HUES64 (cell line): ENCODE data around the gene MEI4.

Experiments
- H3K27ac ChIP-seq: 2 replicates; pipeline ENCODE4 v1.7.0; 2013; ENCODE audit warnings: low read depth, low read length, inconsistent platforms
- H3K27me3 ChIP-seq: 2 replicates; pipeline ENCODE4 v1.6.1; 2013; ENCODE audit warnings: mild to moderate bottlenecking, low read length; ENCODE audit not compliant: insufficient read depth
- H3K36me3 ChIP-seq: 2 replicates; pipeline ENCODE4 v1.6.1; 2013; ENCODE audit warnings: mild to moderate bottlenecking, low read length; ENCODE audit not compliant: insufficient read depth
- H3K4me1 ChIP-seq: 2 replicates; pipeline ENCODE4 v1.6.1; 2013; ENCODE audit warnings: mild to moderate bottlenecking, low read length, moderate library complexity; ENCODE audit not compliant: insufficient read depth
- H3K4me3 ChIP-seq: 2 replicates; pipeline ENCODE4 v1.5.1; 2013; ENCODE audit warnings: mild to moderate bottlenecking, low read length, moderate library complexity
- H3K9ac ChIP-seq: 2 replicates; pipeline ENCODE4 v1.6.1; 2013; ENCODE audit warnings: mild to moderate bottlenecking, low read depth, low read length
- H3K9me3 ChIP-seq: 2 replicates; pipeline ENCODE4 v1.6.1; 2013; ENCODE audit warnings: low read depth, low read length; ENCODE audit not compliant: insufficient read depth
- WGBS: fragments of 150-250, 120-280 bp; methylation state at CpG from one replicate; pipeline ENCODE4 v1.1.7; 2013; ENCODE audit warnings: missing lambda C conversion rate; 5-methylcytosine and 5-hydroxymethylcytosine counted together

The MEI4 gene

DNA sequence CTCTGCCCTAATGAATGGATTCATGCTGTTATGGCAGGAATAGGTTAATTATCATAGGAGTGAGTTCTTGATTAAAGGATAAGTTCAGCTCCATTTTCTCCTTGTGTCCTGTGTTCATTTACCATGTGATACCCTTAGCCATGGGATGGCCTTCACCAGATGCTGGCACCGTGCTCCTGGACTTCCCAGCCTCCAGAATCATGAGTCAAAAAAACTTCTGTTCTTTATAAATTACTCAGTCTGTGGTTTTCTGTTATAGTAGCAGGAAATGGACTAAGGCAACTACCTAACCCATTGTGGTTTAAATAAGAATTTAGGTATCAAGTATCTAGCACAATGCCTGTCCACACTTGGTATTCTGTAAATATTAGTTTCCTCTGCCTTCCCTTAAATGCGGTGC lies 223.5 kb downstream of the MEI4 start:
- 100% methylated on average over 2 of the region's 2 CpGs for WGBS
- no peaks in the 10 kb centered on the region for H3K9me3 ChIP-seq

DNA sequence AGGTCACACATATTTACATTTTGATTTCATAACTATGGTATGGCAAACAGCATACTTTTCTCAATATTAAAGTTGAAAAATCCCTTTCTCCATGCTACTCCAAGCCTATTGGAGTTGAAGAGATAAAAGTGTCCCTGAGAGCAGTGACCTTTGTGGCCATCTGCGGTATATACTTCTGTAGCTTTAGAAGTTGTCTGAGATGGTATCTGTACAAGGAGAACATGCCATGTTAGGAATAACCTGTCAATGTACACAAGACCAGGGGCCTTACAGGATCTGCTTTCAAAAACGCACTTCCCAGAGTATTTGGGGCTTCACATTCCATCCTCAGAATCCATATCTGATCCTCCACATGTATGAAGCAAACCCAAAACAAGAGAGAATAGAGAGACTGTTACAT lies 226.7 kb downstream of the MEI4 start:
- Histone ChIP-seq H3K9ac (no peak overlapping the region), H3K4me3 (no peak overlapping the region), H3K4me1 (no peaks in the 10 kb centered on the region), H3K27ac (no peak overlapping the region), H3K27me3 (no peaks in the 10 kb centered on the region), H3K9me3 (no peaks in the 10 kb centered on the region), H3K36me3 (no peaks in the 10 kb centered on the region)
- 93% methylated on average over 2 of the region's 2 CpGs for WGBS

More for the DNA sequence above, 223.5 kb downstream of the MEI4 start:
- Histone ChIP-seq H3K27me3 (no peaks in the 10 kb centered on the region), H3K4me3 (no peak overlapping the region), H3K36me3 (no peaks in the 10 kb centered on the region), H3K27ac (no peak overlapping the region), H3K4me1 (no peaks in the 10 kb centered on the region), H3K9ac (no peak overlapping the region)

DNA sequence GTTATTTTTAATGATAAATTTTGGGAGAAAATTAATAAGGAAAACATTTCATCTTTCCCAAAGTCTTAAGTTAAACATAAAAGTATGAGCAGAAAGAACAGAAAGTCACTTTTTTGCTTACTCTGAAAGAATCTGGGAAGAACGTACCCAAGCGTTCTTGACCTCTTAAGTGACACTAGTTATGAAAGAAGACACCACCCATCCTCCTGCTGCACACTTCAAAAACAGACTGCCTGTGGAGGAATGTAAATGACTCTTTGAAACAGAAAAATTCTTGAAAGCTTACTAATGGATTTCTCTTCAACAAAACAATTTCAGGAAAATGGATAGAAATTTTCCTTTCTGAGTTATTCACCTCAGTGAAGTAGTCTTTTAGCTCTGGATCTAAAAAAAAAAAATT lies 227.7 kb downstream of the MEI4 start:
- 62% methylated on average over 2 of the region's 2 CpGs for WGBS
- H3K27ac ChIP-seq, result no peak overlapping the region
- H3K36me3 ChIP-seq, result no peaks in the 10 kb centered on the region
- H3K27me3 ChIP-seq, result no peaks in the 10 kb centered on the region
- no peaks in the 10 kb centered on the region for H3K4me1 ChIP-seq
- no peak overlapping the region for H3K4me3 ChIP-seq
- H3K9ac ChIP-seq, result no peak overlapping the region
- no peaks in the 10 kb centered on the region for H3K9me3 ChIP-seq

DNA sequence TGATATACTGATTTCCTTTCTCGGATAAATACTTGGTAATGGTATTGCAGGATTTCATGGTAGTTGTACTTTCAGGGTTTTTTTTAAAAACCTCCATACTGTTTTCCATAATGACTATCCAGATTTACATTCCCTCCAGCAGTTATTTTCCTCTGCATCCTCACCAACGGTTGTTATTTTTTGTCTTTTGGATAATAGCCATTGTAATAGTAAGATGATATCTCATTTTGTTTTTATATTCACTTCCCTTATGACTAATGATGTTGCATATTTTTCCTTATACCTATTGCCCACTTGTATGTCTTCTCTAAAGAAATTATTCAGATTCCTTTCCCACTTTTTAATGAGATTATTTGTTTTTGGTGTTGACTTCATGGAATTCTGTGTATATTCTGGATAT lies 231.0 kb downstream of the MEI4 start:
- peaks cover 3% of the 10 kb centered on the region; the same call in 1 of the 2 replicates for H3K9me3 ChIP-seq
- no peak overlapping the region for H3K9ac ChIP-seq
- no CpG with 5 or more reads among the region's 2 CpGs for WGBS
- no peaks in the 10 kb centered on the region for H3K4me1 ChIP-seq
- no peak overlapping the region for H3K4me3 ChIP-seq
- no peaks in the 10 kb centered on the region for H3K36me3 ChIP-seq
- no peak overlapping the region for H3K27ac ChIP-seq
- no peaks in the 10 kb centered on the region for H3K27me3 ChIP-seq

DNA sequence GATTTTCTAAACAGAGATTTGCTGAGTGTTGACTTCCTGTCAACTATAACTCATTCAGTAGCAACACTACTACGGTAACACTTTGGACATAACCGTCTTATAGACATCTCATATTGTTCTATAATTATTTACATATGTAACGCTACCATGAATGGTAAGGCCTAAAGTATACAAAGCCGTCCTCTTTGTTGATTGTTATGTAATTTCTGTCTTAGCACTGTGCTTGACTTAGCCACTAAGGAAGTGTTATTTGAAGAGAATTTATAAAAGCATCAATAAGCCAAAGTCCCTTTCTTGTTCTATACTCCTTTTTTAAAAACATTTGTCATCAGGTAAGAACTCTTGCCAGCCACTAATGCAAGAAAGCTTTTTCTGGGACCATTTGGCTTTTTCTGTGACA lies 240.6 kb downstream of the MEI4 start:
- H3K27ac ChIP-seq, result no peak overlapping the region
- 86% methylated on average over 2 of the region's 4 CpGs for WGBS
- no peaks in the 10 kb centered on the region; the same call in 1 of the 2 replicates for H3K9me3 ChIP-seq
- no peak overlapping the region for H3K4me3 ChIP-seq
- peaks cover 7% of the 10 kb centered on the region; the same call in 1 of the 2 replicates for H3K4me1 ChIP-seq
- H3K27me3 ChIP-seq, result no peaks in the 10 kb centered on the region
- no peak overlapping the region for H3K9ac ChIP-seq
- H3K36me3 ChIP-seq, result no peaks in the 10 kb centered on the region

DNA sequence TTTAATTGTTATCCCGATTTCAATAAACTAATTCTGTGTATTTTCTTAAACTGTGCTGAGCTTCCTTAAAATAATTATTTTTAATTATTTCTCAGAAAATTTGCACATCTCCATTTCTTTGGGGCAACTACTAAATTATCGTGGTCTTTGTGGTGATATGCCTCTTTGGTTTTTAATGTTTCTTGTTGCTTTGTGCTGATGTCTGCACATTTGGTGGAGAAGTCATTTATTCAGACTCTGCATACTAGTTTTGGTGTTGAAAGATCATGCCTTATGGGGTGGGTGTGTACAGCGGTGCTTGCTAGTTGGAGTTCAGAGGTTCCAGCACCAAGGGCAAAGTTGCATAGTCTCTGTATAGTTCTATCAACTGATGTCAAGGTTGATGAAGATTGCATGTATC lies 253.2 kb downstream of the MEI4 start:
- H3K4me1 ChIP-seq, result no peaks in the 10 kb centered on the region
- no peak overlapping the region for H3K9ac ChIP-seq
- WGBS, result 98% methylated on average over 2 of the region's 3 CpGs
- no peak overlapping the region for H3K4me3 ChIP-seq
- H3K9me3 ChIP-seq, result no peaks in the 10 kb centered on the region
- no peaks in the 10 kb centered on the region for H3K36me3 ChIP-seq
- H3K27ac ChIP-seq, result no peak overlapping the region
- no peaks in the 10 kb centered on the region for H3K27me3 ChIP-seq

DNA sequence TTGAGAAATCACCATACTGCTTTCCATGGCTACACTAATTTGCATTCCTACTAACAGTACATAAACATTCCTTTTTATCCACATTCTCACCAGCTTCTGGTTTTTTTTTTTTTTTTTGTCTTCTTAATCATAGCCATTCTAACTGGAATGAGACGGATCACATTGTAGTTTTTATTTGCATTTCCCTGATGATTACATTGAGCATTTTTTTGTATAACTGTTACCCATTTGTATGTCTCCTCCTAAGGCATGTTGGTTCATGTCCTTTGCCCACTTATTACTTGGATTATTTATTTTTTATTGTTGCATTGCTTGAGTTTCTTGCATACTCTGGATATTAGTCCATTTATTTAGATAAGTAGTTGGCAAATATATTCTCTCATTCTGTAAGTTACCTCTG lies 258.0 kb downstream of the MEI4 start:
- WGBS, result no CpG with 5 or more reads among the region's 1 CpG
- no peaks in the 10 kb centered on the region for H3K36me3 ChIP-seq
- no peak overlapping the region for H3K9ac ChIP-seq
- H3K4me3 ChIP-seq, result no peak overlapping the region
- H3K4me1 ChIP-seq, result no peaks in the 10 kb centered on the region
- H3K27ac ChIP-seq, result no peak overlapping the region
- H3K27me3 ChIP-seq, result no peaks in the 10 kb centered on the region
- peaks cover 15% of the 10 kb centered on the region; the same call in 1 of the 2 replicates for H3K9me3 ChIP-seq

DNA sequence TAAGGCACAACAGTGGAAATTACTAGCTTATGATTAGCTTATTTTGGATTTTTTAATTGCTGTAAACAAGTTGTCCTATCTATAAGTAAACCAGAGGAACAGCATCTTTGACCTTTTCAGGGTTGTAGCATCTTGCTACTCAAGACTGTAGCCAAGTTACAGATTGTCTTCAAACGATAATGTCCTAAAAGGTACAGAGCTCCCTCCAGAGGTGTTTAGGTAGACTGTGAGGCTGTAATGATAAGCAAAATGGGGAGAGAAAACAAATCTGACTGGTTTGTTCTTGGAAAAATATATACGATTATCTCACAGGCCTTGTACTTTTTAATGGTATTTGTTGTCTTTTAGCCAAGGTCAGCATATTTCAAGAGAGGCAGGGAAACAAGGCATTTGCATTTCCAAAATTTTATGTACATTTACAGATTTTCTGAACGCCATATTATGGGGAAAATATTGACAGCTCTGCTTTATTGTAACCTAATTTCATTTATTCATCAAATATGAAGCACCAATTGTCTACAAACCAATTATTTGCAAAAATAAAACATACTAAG lies 273.4 kb downstream of the MEI4 start:
- no peaks in the 10 kb centered on the region for H3K4me1 ChIP-seq
- WGBS, result 82% methylated on average over 3 of the region's 3 CpGs

DNA sequence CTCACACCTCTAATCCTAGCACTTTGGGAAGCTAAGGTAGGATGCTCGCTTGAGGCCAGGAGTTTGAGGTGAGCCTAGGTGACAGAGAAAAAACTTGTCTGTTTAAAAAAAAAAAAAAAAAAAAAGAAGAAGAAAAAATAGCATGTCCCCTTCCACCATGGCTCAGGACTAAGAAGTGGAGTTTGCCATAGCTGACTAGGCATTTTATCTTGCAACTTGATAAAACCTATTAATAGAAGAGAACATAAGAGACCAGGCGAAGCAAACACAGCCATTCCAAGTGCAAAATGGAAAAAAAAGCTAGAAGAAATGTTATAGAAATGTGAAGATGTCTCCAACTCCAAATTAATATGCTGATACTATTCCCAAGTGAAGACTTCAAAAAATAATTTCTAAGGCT lies 277.5 kb downstream of the MEI4 start:
- H3K9ac ChIP-seq, result no peak overlapping the region
- no peaks in the 10 kb centered on the region for H3K9me3 ChIP-seq
- H3K27me3 ChIP-seq, result no peaks in the 10 kb centered on the region
- H3K4me1 ChIP-seq, result no peaks in the 10 kb centered on the region
- H3K27ac ChIP-seq, result no peak overlapping the region
- no peak overlapping the region for H3K4me3 ChIP-seq
- no peaks in the 10 kb centered on the region for H3K36me3 ChIP-seq
- no CpG with 5 or more reads among the region's 2 CpGs for WGBS

More for the DNA sequence above, 273.4 kb downstream of the MEI4 start:
- Histone ChIP-seq H3K9ac (no peak overlapping the region), H3K27me3 (no peaks in the 10 kb centered on the region), H3K27ac (no peak overlapping the region), H3K36me3 (no peaks in the 10 kb centered on the region), H3K4me3 (no peak overlapping the region), H3K9me3 (no peaks in the 10 kb centered on the region)

DNA sequence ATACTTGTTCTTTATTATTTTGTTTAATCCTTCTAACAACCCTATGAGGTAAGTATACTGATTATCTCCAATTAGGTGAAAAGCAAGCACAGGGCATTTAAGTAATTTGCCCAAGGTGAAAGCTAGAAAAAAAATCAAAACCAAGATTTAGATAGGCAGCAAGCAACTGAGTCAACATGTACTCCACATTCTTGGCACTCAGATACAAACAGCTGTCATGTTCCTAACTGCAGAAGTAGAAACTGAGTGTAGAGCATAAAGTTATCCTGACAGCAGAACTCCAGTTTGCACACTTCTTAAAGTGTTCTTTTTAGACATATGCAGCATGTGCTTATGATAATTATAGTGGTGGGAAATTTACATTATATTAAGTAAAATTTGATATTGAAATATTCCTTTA lies 278.1 kb downstream of the MEI4 start:
- no peaks in the 10 kb centered on the region for H3K27me3 ChIP-seq
- H3K4me3 ChIP-seq, result no peak overlapping the region
- H3K4me1 ChIP-seq, result no peaks in the 10 kb centered on the region
- H3K9ac ChIP-seq, result no peak overlapping the region
- no peaks in the 10 kb centered on the region for H3K9me3 ChIP-seq
- no peak overlapping the region for H3K27ac ChIP-seq
- no peaks in the 10 kb centered on the region for H3K36me3 ChIP-seq

DNA sequence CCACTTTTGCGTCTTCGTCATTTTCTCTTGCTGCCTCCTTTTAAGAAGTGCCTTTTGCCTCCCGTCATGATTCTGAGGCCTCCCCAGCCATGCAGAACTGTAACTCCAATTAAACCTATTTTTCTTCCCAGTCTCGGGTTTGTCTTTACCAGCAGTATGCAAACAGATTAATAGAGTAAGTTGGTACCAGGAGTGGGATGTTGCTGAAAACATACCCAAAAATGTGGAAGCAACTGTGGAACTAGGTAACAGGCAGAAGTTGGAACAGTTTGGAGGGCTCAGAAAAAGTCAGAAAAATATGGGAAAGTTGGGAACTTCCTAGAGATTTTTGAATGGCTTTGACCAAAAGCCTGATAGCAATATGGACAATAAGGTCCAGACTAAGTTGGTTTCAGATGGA lies 309.2 kb downstream of the MEI4 start:
- Histone ChIP-seq H3K4me1 (no peaks in the 10 kb centered on the region), H3K27ac (no peak overlapping the region), H3K9me3 (peaks cover 21% of the 10 kb centered on the region), H3K27me3 (no peaks in the 10 kb centered on the region), H3K9ac (no peak overlapping the region), H3K36me3 (no peaks in the 10 kb centered on the region), H3K4me3 (no peak overlapping the region)
- WGBS, result 98% methylated on average over 4 of the region's 4 CpGs

DNA sequence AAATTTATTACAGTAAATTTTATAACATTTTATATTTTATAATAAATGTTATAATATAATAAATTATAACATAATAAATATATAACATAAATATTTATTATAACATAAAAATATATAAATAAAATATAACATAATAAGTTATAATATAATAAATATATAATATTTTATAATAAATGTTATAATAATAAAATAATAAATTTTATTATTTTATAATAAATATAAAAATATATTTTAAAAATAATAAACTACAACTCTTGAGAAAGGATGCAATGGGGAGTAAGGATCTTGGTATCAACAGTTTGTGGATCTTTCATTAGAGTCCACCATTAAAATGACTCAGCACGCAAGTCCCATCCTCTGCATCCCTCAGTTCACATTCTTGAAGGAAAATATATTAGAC lies 312.6 kb downstream of the MEI4 start:
- Histone ChIP-seq H3K36me3 (no peaks in the 10 kb centered on the region), H3K27me3 (no peaks in the 10 kb centered on the region), H3K27ac (no peak overlapping the region), H3K9me3 (peaks cover 21% of the 10 kb centered on the region), H3K9ac (no peak overlapping the region), H3K4me3 (no peak overlapping the region), H3K4me1 (no peaks in the 10 kb centered on the region)
- WGBS, result 89% methylated on average over 1 of the region's 1 CpG
